GM19395 (cell line): Measurements from ENCODE around the gene PRCD.
"Not testable (repeated sequence)": the region's sequence is repeated elsewhere in the genome, so short reads cannot be mapped to it uniquely, and the experiment has no call there.

Source experiments
- ATAC-seq: cut with Tn5 transposase; IDR thresholded peaks from one replicate; pipeline ENCODE4 v1.9.1; 2021; ENCODE audit warnings: mild to moderate bottlenecking, moderate library complexity; ENCODE audit not compliant: unreplicated experiment

PRCD gene

GRCh38 chr17:76551685-76552084 lies 11.8 kb downstream of the PRCD start:
- ATAC-seq: no peak

- ATAC-seq: no peak
Measured at GRCh38 chr17:76553178-76553908, 13.5 kb downstream of the PRCD start.

- no peak for ATAC-seq
Measured at GRCh38 chr17:76554131-76554530, 14.3 kb downstream of the PRCD start.

GRCh38 chr17:76556765-76557367 lies 17.0 kb downstream of the PRCD start:
- ATAC-seq: peak; percentile 28

GRCh38 chr17:76557368-76558197 lies 17.7 kb downstream of the PRCD start:
- peak; percentile 89 for ATAC-seq

GRCh38 chr17:76558198-76559095 lies 18.6 kb downstream of the PRCD start:
- no peak for ATAC-seq

GRCh38 chr17:76559460-76559859 lies 19.6 kb downstream of the PRCD start:
- ATAC-seq: not testable (repeated sequence)

- ATAC-seq: no peak
Measured at GRCh38 chr17:76560036-76560876, 20.4 kb downstream of the PRCD start.

- ATAC-seq: no peak
Measured at GRCh38 chr17:76560877-76561221, 21.0 kb downstream of the PRCD start.

GRCh38 chr17:76561332-76561731 lies 21.5 kb downstream of the PRCD start:
- ATAC-seq: no peak

GRCh38 chr17:76561799-76562268 lies 22.0 kb downstream of the PRCD start:
- no peak for ATAC-seq

GRCh38 chr17:76562734-76563148 lies 22.9 kb downstream of the PRCD start:
- no peak for ATAC-seq

GRCh38 chr17:76563359-76563758 lies 23.5 kb downstream of the PRCD start:
- not testable (repeated sequence) for ATAC-seq

GRCh38 chr17:76564991-76565727 lies 25.3 kb downstream of the PRCD start:
- ATAC-seq: not testable (repeated sequence)

GRCh38 chr17:76565728-76566612 lies 26.1 kb downstream of the PRCD start:
- ATAC-seq: no peak

- ATAC-seq: no peak
Measured at GRCh38 chr17:76566613-76566943, 26.7 kb downstream of the PRCD start.

- no peak for ATAC-seq
Measured at GRCh38 chr17:76566988-76567431, 27.2 kb downstream of the PRCD start.
